Mammary epithelial cell (primary cell): ENCODE results near the gene MON1B.

Experiments used
- CTCF ChIP-seq, 2 donors: IDR thresholded peaks in 1 of 2; conservative IDR thresholded peaks in 1 of 2; 2 replicates each; pipeline ENCODE4 v1.5.1; 2011 to 2012; ENCODE audit warnings: inconsistent platforms in 2 of 2, low read length in 2 of 2, mild to moderate bottlenecking in 2 of 2, control low read depth in 1 of 2, low read depth in 1 of 2; ENCODE audit not compliant: insufficient read depth in 1 of 2; ENCODE audit errors: extremely low read depth in 1 of 2
- EZH2 ChIP-seq: IDR thresholded peaks from 2 replicates; pipeline ENCODE4 v1.6.1; 2012; ENCODE audit warnings: low read length, inconsistent platforms, borderline replicate concordance

GRCh38 chr16:77195411-77195810, 4.4 kb downstream of the MON1B start:
- TF ChIP-seq CTCF (conservative IDR thresholded peaks at IDR 0.05 in 1 of 2, IDR thresholded peaks at IDR 0.05 in 1 of 2; ENCODE audit: extremely low read depth in 1 of 2, insufficient read depth in 1 of 2, low read depth in 1 of 2, low read length in 2 of 2) = no peak
- TF ChIP-seq EZH2 = no peak
